GM20000 (cell line): Measurements from ENCODE around the gene HARBI1.

Experiments used
- DNase-seq: peaks from one replicate; pipeline ENCODE4 v3.0.0; 2012; ENCODE audit warnings: low spot score
- TF ChIP-seq, protein P1 (sequence below): IDR thresholded peaks from 2 replicates; pipeline ENCODE4 v1.5.1; 2012; ENCODE audit warnings: mild to moderate bottlenecking, control low read depth; ENCODE audit errors: extremely low read depth, missing control alignments

Gene HARBI1

DNA sequence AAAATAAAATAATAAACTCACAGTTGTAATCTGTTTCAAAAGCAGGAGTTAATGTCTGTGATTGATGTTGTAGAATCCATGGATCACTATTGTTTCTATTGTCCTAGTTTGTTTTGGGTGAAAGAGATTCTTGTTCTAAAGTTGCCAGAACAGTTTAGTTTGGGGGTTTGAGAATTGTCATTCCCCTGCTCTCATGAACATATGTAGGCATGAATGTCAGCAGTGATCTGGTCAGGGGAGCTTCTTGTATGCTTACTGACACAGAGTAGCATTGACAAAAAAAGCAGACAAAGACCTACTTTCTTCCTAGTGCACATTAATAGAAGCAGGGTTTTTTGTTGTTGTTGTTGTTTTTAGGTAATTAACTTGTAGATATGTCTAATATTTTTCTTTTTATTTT is 44.8 kb upstream of the HARBI1 start:
- DNase-seq: no peak
- TF ChIP-seq, protein P1, sequence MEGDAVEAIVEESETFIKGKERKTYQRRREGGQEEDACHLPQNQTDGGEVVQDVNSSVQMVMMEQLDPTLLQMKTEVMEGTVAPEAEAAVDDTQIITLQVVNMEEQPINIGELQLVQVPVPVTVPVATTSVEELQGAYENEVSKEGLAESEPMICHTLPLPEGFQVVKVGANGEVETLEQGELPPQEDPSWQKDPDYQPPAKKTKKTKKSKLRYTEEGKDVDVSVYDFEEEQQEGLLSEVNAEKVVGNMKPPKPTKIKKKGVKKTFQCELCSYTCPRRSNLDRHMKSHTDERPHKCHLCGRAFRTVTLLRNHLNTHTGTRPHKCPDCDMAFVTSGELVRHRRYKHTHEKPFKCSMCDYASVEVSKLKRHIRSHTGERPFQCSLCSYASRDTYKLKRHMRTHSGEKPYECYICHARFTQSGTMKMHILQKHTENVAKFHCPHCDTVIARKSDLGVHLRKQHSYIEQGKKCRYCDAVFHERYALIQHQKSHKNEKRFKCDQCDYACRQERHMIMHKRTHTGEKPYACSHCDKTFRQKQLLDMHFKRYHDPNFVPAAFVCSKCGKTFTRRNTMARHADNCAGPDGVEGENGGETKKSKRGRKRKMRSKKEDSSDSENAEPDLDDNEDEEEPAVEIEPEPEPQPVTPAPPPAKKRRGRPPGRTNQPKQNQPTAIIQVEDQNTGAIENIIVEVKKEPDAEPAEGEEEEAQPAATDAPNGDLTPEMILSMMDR: no peak

DNA sequence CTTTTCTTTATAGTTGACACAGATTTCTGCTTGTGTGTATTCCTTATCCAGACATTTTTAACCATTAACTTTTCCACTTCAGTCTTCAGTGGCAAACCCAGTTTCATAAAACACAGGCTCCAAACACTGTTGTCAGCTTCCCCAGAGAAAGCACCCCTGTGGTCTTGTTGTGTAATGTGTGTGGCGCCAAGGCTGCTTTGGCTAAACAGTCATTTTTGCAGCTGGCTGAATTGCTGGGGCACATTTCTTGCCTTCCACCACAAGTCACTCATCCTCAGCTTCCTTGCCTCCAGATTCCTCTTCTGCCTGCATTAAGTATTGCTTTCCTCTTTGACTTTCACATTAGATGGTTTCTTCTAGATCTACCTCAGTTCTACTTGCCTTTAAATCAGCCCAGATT is 42.9 kb upstream of the HARBI1 start:
- TF ChIP-seq, protein P1: no peak
- no peak for DNase-seq

- no peak for DNase-seq
- TF ChIP-seq, protein P1: no peak
Measured at GRCh38 chr11:46658259-46658658, 41.2 kb upstream of the HARBI1 start.

- TF ChIP-seq, protein P1: no peak
- no peak for DNase-seq
Measured at GRCh38 chr11:46657186-46657585, 40.2 kb upstream of the HARBI1 start.

GRCh38 chr11:46655631-46656030 is 38.6 kb upstream of the HARBI1 start:
- TF ChIP-seq, protein P1: no peak
- DNase-seq: no peak

- no peak for DNase-seq
- TF ChIP-seq, protein P1: no peak
Measured at GRCh38 chr11:46649180-46649738, 32.2 kb upstream of the HARBI1 start.

GRCh38 chr11:46643986-46644385 is 27.0 kb upstream of the HARBI1 start:
- TF ChIP-seq, protein P1: no peak

More at GRCh38 chr11:46643986-46644385, 27.0 kb upstream of the HARBI1 start:
- DNase-seq: no peak
